ENCODE measurements around the gene AP2A2.
"Not testable (repeated sequence)": the region's sequence is repeated elsewhere in the genome, so short reads cannot be mapped to it uniquely, and the experiment has no call there.

Gene AP2A2

DNA sequence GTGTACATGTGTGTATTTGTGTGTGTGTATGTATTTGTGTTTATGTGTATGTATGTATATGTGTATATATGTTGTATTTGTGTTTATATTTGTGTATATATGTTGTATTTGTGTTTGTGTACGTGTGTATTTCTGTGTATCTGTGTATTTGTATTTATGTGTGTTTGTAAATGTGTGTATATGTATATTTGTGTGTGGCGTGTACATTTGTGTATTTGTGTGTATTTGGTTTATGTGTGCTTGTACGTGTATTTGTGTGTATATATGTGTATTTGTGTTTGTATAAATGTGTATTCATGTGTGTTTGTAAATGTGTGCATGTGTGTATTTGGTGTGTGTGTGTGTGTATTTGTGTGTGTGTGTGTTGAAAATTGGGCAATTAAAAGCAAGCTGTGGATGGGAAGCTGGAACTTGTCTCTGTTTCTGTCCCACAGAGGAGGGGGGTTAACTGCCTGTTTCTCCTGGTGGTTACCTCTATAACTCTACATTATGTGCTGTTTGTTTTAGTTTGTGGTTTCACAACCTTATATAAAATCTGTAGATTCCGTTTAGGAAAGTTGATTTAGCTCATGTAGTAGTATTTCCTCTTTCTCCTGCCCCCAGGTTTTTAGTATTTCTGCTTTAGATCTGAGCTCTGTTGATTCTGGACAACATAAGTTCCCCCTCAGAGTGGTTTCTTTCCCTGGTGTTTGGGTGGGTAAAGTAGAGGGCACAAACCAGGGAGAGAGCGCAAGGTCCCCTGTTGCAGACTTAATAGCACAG is 28.9 kb downstream of the AP2A2 start:
- DNase-seq (ENCODE audit: low spot score): no peak

DNA sequence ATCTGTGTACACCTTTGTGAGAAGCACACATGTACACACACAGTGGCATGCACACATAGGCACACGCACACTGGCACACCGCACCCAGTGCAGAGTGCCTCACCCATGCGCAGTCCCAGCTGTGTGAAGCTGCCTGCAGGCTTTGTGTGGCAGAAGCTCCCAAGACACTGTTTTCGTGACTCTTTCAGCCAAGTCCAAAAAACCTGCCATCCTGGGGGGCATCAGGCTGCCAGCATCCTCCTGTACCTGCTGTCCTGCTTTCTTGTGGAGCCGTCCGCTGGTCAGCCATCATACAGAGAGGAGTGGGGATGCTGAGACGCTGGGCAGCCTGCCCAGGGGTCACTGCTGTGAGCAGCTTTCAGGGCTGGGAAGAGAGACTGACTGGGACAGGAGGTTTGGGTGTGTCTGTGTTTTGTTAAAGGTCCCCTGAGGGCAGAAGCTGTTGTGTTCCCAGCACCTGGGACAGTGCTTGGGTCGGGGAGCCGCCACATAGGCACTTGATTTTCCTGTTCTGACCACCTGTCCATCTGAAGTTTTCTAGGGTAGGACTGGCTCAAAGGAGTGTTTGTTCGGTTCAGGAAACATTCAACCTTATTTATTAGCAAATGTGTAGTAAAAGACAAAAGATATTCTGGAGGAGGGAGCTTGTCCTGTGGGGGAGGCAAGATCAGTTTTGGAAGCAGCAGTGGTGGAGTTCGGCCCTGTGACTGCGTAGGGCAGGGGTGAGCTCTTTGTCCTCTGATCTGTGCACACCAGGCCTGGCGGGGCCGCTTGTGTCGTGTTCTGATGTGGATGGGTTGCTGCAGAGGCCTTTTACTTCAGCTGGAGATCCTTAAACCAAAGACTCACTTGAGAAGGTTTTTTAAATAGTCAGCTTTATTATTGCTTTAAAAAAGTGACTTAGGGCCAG is 29.7 kb downstream of the AP2A2 start:
- no peak for DNase-seq (ENCODE audit: low spot score)

GRCh38 chr11:957212-957920 is 31.7 kb downstream of the AP2A2 start:
- DNase-seq (ENCODE audit: low spot score): no peak

DNA sequence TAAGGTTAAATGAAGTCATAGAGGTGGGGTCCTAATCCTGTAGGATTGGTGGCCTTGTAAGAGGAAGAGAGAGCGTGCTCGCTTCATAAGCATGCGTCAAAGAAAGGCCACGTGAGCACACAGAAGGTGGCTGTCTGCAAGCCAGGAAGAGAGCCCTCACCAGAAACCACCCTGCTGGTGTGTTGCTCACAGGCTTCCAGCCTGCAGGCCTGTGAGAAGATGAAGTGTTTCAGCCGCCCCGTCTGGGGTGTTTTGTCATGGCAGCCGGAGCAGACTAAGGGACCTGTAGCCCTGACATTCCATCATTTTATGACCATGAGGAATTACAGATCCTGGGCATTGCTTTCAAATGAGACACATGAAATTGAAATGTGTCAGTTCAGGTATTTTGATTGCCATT is 32.4 kb downstream of the AP2A2 start:
- DNase-seq (ENCODE audit: low spot score): no peak

- DNase-seq (ENCODE audit: low spot score): no peak
Measured at GRCh38 chr11:959027-959426, 33.4 kb downstream of the AP2A2 start.

DNA sequence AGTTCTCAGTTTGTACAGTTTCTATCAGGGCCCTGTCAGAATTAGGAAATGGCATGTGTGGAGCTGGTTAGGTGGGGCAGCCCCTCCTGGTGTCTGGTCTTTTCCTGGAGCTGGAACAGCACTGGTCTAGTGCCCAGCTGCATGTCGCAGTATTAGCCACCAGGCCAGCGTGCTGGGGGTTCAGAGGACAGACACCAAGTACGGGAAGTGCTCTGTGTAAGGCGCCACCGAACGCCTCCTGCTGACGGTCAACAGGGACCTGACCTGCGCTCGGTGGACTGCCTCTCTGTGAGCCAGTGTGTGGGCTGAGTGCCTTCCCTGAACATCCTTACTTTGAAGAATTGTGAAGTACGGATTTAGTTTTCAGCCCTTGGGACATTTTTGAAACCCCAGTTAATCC is 33.9 kb downstream of the AP2A2 start:
- no peak for DNase-seq (ENCODE audit: low spot score)

DNA sequence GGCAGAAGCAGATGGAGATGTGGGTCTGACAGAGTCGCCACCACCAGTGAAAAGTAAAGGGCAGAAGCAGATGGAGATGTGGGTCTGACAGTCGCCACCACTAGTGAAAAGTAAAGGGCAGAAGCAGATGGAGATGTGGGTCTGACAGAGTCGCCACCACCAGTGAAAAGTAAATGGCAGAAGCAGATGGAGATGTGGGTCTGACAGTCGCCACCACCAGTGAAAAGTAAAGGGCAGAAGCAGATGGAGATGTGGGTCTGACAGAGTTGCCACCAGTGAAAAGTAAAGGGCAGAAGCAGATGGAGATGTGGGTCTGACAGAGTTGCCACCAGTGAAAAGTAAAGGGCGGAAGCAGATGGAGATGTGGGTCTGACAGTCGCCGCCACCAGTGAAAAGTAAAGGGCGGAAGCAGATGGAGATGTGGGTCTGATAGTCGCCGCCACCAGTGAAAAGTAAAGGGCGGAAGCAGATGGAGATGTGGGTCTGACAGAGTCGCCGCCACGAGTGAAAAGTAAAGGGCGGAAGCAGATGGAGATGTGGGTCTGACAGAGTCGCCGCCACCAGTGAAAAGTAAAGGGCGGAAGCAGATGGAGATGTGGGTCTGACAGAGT is 35.7 kb downstream of the AP2A2 start:
- DNase-seq (ENCODE audit: low spot score): not testable (repeated sequence)

GRCh38 chr11:961921-962320 is 36.3 kb downstream of the AP2A2 start:
- DNase-seq (ENCODE audit: low spot score): no peak

- DNase-seq (ENCODE audit: low spot score): no peak
Measured at GRCh38 chr11:962688-963087, 37.0 kb downstream of the AP2A2 start.

- no peak for DNase-seq (ENCODE audit: low spot score)
Measured at GRCh38 chr11:963852-964251, 38.2 kb downstream of the AP2A2 start.

DNA sequence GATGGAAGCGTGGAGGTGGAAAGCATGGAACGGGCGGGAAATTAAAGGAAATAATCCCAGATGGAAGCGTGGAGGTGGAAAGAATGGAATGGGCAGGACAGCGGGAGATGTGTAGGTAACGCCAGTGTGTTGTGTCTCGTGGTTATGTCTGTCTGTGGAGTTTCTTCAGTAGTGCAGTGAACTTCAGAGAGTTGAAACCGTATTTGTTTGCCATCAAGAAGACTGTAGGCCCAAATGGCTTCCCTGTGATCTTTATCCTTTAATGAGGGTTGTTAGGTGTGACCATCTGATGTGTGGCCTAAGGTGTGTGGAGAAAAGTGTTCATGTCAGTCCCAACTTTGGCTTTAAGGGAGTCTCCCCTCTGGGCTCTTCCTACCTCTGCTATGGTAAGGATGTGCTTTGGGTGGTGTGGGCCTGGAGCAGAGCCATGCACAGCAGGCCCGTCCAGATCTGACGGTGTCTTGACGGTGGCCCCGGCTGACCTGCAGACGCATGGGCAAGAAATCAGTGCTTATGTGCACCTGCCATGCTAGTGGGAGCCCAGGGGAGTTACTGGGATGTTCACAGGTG is 39.6 kb downstream of the AP2A2 start:
- no peak for DNase-seq (ENCODE audit: low spot score)

GRCh38 chr11:967995-968751 is 42.5 kb downstream of the AP2A2 start:
- no peak for DNase-seq (ENCODE audit: low spot score)

- no peak for DNase-seq (ENCODE audit: low spot score)
Measured at GRCh38 chr11:968822-969221, 43.2 kb downstream of the AP2A2 start.

DNA sequence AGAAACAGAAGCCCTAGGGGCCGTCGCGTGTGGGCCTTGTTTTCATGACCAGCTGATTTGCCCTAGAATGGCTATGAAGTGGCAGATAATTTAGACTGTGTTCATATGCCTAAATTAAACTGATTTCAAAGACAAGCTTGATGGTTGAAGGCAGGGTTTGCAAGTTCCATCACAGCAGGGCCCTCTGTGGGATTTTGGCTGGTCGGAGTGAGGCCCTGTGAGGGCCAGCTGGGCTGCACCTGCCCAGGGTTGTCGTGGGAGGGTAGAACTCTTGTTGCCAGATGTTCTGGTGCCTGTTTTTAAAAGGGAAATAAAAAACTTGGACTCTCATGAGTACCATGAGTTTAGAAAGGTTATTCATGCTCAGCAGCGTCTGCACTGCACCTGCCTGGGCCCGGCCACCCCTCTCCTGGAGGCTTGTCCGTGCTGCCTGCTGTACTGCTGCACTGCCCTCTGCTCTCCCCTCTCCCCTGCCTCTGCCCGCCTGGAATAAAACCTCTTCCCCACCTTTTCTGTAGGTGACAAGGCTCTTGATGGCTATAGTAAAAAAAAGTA is 44.1 kb downstream of the AP2A2 start:
- no peak for DNase-seq (ENCODE audit: low spot score)

DNA sequence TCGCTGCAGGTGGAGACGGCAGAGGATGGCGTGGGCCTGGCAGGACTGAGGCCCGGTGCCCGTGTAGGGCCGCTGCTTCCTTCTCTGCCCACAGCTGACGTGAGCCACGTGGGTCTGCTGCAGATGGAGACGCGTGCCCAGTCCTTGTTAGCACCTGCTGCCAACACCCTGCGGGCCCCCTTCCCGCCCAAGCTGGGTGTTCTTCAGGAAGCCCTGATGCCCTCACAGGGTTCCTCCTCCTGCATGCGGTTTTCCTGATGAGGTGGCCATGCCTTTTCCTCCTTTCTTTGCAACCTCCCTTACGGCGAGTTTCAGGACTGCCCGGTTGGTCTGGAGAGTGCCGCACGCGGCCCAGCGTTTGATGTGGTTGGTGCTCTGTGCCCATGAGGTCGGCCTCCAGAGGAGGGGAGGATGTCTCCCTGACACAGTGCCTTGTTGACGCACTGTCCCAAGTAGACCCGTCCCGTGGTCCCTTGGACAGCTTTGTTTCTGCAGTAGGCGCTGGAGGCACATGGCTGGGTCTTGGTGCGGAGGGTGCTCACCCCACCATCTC is 44.7 kb downstream of the AP2A2 start:
- DNase-seq (ENCODE audit: low spot score): no peak

DNA sequence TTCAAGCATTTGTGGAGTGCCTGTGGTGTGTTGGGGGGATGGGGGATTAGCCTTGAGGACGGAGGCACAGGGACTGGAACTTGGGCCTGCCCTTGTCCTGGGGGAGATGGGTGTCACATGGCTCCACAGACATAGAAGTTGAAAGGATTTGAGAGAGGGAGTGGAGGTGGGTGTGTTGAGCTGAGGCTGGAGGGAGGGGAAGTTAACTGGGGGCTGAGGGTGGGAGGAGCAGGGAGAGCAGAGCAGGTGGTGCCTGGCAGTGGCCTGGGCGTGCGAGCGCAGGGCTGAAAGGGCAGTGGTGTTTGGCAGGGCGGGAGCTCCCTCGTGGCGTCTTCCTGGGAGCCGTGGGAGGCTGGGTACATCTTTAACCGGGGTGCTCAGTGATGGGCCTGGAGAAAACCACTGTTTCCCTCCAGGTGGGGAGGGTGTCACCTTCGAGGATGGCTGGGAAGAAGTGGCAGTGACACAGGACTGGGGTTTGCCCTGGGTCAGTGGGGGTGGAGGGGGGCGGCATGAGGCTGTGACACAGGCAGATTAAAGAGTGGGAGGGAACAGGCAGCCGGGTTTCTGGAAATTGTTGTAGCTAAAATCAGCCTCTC is 45.5 kb downstream of the AP2A2 start:
- no peak for DNase-seq (ENCODE audit: low spot score)

GRCh38 chr11:971731-972365 is 46.2 kb downstream of the AP2A2 start:
- DNase-seq (ENCODE audit: low spot score): no peak

DNA sequence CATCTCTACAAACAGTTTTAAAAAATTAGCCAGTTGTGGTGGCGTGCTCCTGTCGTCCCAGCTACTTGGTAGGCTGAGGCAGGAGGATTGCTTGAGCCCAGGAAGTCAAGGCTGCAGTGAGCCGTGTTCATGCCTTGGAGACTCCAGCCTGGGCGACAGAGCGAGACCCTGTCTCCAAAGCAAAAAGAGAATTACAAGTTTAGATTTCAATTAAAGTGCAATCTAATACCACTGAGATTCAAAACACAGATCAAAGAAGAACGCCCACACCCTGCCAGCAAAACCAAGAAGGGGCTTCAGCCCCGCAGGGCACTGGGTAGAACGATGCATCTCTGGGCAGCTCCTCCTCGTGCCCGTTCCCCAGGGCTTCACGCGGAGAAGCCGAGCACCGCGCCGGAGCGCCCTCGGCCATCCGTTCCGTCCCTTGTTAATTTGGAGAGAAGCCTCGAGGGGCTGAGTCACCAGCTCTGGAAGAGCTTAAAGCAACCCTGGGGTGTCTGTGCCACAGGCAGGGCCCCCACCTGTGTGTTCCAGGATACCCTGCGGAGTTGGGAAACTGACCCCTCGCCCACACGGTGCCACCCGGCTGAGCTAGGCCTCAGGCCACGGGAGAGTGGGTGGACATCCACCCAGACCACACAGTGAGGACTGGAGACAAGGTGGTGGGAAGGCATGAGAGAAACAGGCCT is 47.0 kb downstream of the AP2A2 start:
- DNase-seq (ENCODE audit: low spot score): no peak

- no peak for DNase-seq (ENCODE audit: low spot score)
Measured at GRCh38 chr11:973237-973636, 47.6 kb downstream of the AP2A2 start.
